Measurements from ENCODE around the gene TSPAN16.
A peak's percentile ranks its signal among the peaks of the same experiment; 100 is the strongest.

GRCh38 chr19:11346104-11346940, 50.4 kb downstream of the TSPAN16 start, which contains the start of the genes CCDC159 and TMEM205:
- TF ChIP-seq GATA2 (IDR thresholded peaks at IDR 0.05; ENCODE audit: insufficient read depth, insufficient read length, low read depth, low read length) (no peak), POLR2A (IDR thresholded peaks at IDR 0.05; ENCODE audit: low read depth, low read length) (peak; percentile 79), EZH2 (IDR thresholded peaks at IDR 0.05; ENCODE audit: borderline replicate concordance, low read depth, low read length, severe bottlenecking) (no peak), FOS (IDR thresholded peaks at IDR 0.05; ENCODE audit: borderline replicate concordance, insufficient read depth, low read length) (peak; percentile 73), POLR2AphosphoS5 (IDR thresholded peaks at IDR 0.05; ENCODE audit: insufficient read depth, low read depth, low read length) (peak; percentile 27), MAX (IDR thresholded peaks at IDR 0.05; ENCODE audit: insufficient read depth, insufficient read length) (peak; percentile 35), JUN (IDR thresholded peaks at IDR 0.05; ENCODE audit: borderline replicate concordance, insufficient read depth, insufficient read length, low read depth) (no peak)
- TF ChIP-seq, protein P1, sequence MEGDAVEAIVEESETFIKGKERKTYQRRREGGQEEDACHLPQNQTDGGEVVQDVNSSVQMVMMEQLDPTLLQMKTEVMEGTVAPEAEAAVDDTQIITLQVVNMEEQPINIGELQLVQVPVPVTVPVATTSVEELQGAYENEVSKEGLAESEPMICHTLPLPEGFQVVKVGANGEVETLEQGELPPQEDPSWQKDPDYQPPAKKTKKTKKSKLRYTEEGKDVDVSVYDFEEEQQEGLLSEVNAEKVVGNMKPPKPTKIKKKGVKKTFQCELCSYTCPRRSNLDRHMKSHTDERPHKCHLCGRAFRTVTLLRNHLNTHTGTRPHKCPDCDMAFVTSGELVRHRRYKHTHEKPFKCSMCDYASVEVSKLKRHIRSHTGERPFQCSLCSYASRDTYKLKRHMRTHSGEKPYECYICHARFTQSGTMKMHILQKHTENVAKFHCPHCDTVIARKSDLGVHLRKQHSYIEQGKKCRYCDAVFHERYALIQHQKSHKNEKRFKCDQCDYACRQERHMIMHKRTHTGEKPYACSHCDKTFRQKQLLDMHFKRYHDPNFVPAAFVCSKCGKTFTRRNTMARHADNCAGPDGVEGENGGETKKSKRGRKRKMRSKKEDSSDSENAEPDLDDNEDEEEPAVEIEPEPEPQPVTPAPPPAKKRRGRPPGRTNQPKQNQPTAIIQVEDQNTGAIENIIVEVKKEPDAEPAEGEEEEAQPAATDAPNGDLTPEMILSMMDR (IDR thresholded peaks at IDR 0.05; ENCODE audit: extremely low read depth in 1 of 2, insufficient read depth in 1 of 2, low read depth in 1 of 2, low read length in 2 of 2): no peak
